Prostate gland (tissue), 2 donors: Measurements from ENCODE around the gene ZNF655. TPM values are rescaled to one million over a fixed set of nuclear protein-coding genes. Genes with fewer than 3 reads are reported as not detected.

ENCODE experiments used
- DNase-seq: peaks from one replicate; pipeline ENCODE4 v3.0.0-alpha.2; 2019; ENCODE audit warnings: low spot score
- H3K27ac ChIP-seq, 2 donors: fragments of 200-600 bp; sonication (generic); 2 replicates each; pipeline ENCODE4 v1.5.1; 2017 to 2019
- H3K27me3 ChIP-seq: fragments of 200-600 bp; sonication (generic); replicated peaks from 2 replicates; pipeline ENCODE4 v1.5.1; 2019; ENCODE audit not compliant: insufficient read depth
- H3K36me3 ChIP-seq, 2 donors: fragments of 200-600 bp; sonication (generic); 1 replicate in 1 of 2; 2 replicates in 1 of 2; pipeline versions ENCODE4 v1.5.1 to v1.8.1; 2017 to 2019
- H3K4me1 ChIP-seq: fragments of 200-600 bp; sonication (generic); replicated peaks from 2 replicates; pipeline ENCODE4 v1.5.1; 2019
- H3K4me3 ChIP-seq, 2 donors: fragments of 200-600 bp; sonication (generic); 2 replicates each; pipeline ENCODE4 v1.5.1; 2017 to 2019
- H3K9me3 ChIP-seq: fragments of 200-600 bp; sonication (generic); 2 replicates; pipeline ENCODE4 v1.5.1; 2017
- POLR2A ChIP-seq: fragments of 450-650 bp; IDR thresholded peaks from one replicate; pipeline ENCODE4 v1.6.1; 2016; ENCODE audit warnings: antibody characterized with exemption, mild to moderate bottlenecking
- POLR2AphosphoS5 ChIP-seq: sonication (generic); formaldehyde crosslinking; IDR thresholded peaks from one replicate; pipeline ENCODE4 v1.6.1; 2017; ENCODE audit warnings: antibody characterized with exemption
- WGBS: methylation state at CpG from one replicate; pipeline ENCODE4 v1.1.5; 2018; 5-methylcytosine and 5-hydroxymethylcytosine counted together
- intact Hi-C: fragments of 100-400 bp; cut with DNase I; formaldehyde crosslinking; loops from one replicate; pipeline ENCODE4 v1.14.2; 2022
- total RNA-seq, 2 donors: library from RNA; depleted of rRNA; stranded (reverse); fragments of >200 nt; gene quantifications; one replicate each; pipeline ENCODE4 v1.1.0, GENCODE V29; 2016
- TF ChIP-seq, protein P1 (sequence below), 4 experiments: fragments of 200-600 bp in 2 of 4; fragments of 450-650 bp in 2 of 4; sonication (generic) in 2 of 4; IDR thresholded peaks; 1 replicate in 3 of 4; 2 replicates in 1 of 4; pipeline ENCODE4 v1.5.1; 2016 to 2019; ENCODE audit warnings: antibody characterized with exemption in 4 of 4, mild to moderate bottlenecking in 2 of 4, moderate library complexity in 2 of 4

ZNF655 gene
- total RNA-seq, 2 donors from 2014 or later = 79.7 to 112 TPM

DNA sequence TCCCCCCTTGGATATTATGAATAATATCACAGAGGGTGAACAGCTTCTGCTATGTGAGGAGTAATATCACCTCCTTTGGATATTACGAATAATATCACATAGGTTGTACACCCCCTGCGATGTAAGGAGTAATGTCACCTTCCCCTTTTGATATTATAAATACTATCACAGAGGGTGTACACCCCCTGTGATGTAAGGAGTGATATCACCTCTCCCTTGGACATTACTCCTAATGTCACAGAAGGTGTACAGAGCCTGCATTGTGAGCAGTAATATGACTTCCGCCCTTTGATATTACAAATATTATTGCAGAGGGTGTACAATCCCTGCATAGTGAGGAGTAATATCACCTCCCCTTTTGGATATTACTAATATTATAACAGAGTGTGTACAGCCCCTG is 30.4 kb downstream of the ZNF655 start:
- DNase-seq = no peak
- H3K36me3 ChIP-seq = no peaks in the 10 kb centered on the region
- no peaks in the 10 kb centered on the region for H3K4me1 ChIP-seq
- intact Hi-C loops = no loop called here
- no peaks in the 10 kb centered on the region for H3K27me3 ChIP-seq
- no peaks in the 10 kb centered on the region for H3K9me3 ChIP-seq
- 74% methylated on average over 3 of the region's 3 CpGs for WGBS
- H3K27ac ChIP-seq = no peak overlapping the region
- H3K4me3 ChIP-seq = no peak overlapping the region
- TF ChIP-seq POLR2AphosphoS5 (no peak), POLR2A (no peak)
- TF ChIP-seq, protein P1, sequence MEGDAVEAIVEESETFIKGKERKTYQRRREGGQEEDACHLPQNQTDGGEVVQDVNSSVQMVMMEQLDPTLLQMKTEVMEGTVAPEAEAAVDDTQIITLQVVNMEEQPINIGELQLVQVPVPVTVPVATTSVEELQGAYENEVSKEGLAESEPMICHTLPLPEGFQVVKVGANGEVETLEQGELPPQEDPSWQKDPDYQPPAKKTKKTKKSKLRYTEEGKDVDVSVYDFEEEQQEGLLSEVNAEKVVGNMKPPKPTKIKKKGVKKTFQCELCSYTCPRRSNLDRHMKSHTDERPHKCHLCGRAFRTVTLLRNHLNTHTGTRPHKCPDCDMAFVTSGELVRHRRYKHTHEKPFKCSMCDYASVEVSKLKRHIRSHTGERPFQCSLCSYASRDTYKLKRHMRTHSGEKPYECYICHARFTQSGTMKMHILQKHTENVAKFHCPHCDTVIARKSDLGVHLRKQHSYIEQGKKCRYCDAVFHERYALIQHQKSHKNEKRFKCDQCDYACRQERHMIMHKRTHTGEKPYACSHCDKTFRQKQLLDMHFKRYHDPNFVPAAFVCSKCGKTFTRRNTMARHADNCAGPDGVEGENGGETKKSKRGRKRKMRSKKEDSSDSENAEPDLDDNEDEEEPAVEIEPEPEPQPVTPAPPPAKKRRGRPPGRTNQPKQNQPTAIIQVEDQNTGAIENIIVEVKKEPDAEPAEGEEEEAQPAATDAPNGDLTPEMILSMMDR (IDR thresholded peaks at IDR 0.05) = no peak

DNA sequence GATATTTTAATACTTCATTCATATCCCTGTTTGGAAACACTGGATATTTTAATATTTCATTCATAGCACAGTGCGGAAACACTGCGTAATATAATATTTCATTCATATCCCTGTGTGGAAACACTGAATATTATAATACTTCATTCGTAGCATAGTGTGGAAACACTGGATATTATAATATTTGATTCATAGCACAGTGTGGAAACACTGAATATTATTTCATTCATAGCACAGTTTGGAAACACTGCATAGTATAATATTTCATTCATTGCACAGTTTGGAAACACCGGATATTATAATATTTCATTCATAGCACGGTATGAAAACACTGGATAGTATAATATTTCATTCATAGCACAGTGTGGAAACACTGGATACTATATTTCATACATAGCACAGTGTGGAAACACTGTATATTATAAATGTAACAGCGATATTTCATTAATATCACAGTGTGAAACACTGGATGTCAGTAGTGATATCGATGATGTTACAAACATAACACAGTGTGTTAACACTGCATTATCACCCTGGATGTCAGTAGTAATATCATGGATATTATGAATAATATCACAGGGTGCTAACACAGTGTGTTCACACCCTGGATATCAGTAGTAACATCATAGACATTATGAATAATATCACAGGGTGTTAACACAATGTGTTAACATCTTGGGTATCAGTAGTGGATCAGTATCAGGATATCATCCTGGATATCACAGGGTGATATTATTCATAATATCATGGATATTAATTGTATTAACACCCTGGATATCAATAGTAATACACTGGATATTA is 36.7 kb downstream of the ZNF655 start:
- H3K36me3 ChIP-seq = no peaks in the 10 kb centered on the region
- no peak for TF ChIP-seq POLR2A
- no peak for TF ChIP-seq POLR2AphosphoS5
- TF ChIP-seq, protein P1 (IDR thresholded peaks at IDR 0.05) = no peak
- intact Hi-C loops = no loop called here
- H3K4me3 ChIP-seq = no peak overlapping the region
- no peaks in the 10 kb centered on the region for H3K27me3 ChIP-seq
- no peaks in the 10 kb centered on the region for H3K9me3 ChIP-seq
- no peak for DNase-seq
- WGBS = 83% methylated on average over 7 of the region's 7 CpGs
- H3K27ac ChIP-seq = no peak overlapping the region
- H3K4me1 ChIP-seq = no peaks in the 10 kb centered on the region

DNA sequence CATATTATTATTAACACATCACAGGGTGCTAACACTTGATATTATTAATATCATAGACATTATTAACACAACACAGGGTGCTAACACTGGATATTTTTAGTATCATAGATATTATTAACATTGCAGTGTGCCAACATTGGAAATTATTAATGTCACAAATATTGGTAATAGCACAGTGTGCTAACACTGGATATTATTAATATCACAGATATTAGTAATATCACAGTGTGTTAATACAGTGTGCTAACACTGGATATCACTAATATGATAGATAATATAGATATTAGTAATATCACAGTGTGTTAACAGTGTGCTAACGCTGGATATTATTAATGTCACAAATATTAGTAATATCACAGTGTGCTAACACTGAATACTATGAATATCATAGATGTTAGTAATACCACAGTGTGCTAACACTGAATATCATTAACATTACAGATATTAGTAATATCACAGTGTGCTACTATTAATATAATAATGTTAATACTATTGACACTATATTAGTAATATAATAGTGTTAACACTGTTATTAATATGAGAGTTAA is 38.0 kb downstream of the ZNF655 start:
- no peak overlapping the region for H3K27ac ChIP-seq
- WGBS = 87% methylated on average over 1 of the region's 1 CpG
- TF ChIP-seq, protein P1 (IDR thresholded peaks at IDR 0.05) = no peak
- no peak for TF ChIP-seq POLR2A
- no peak for TF ChIP-seq POLR2AphosphoS5

DNA sequence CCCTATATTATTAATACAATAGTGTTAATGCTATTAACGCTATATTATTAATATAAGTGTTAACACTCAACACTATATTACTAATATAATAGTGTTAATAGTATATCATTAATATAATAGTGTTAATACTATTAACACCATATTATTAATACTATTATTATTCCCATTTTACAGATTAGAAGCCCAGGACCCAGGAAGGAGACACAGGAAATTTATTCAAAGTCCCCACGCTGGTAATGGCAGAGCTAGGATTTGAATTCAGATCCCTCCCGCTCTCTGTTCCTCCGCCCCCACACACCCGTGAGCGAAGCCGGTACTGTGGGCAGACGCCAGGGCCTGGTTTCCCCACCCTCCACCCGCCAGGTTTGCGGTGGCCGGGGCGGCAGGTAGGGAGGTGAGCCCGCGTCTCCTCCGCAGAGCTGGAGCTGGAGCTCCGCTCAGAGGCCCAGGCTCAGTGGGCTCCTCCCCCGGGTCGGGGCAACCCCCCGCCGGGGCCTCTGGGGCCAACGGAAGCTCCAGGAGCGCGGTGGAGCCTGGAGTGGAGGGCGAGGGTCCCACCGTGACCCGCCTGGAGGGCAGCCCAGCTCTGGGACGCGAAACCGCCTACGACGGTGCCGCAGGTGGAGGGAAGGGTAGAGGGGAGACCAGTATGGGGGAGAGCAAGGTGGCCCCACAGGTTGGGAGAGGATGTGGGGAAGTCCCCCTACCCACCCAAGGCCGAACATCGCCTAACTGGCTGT is 39.5 kb downstream of the ZNF655 start, which contains the start of gene TMEM225B:
Gene TMEM225B, plus strand, starts transcription at position 506 of the 740 bp plus-strand sequence. CDS start 6,122 bp downstream, outside the sequence.
- H3K4me1 ChIP-seq = no peaks in the 10 kb centered on the region
- intact Hi-C loops = no loop called here
- no peaks in the 10 kb centered on the region for H3K36me3 ChIP-seq
- no peak for DNase-seq
- no peaks in the 10 kb centered on the region for H3K9me3 ChIP-seq
- H3K27ac ChIP-seq = no peak within 1 kb of the TSS
- no peak for TF ChIP-seq POLR2A
- TF ChIP-seq, protein P1 (IDR thresholded peaks at IDR 0.05) = no peak
- no peak for TF ChIP-seq POLR2AphosphoS5
- WGBS = 76% methylated on average over 34 of the region's 34 CpGs
- no peaks in the 10 kb centered on the region for H3K27me3 ChIP-seq
- no peak within 1 kb of the TSS for H3K4me3 ChIP-seq

More for the DNA sequence above, 38.0 kb downstream of the ZNF655 start:
- Histone ChIP-seq H3K4me3 (no peak overlapping the region), H3K27me3 (no peaks in the 10 kb centered on the region), H3K36me3 (no peaks in the 10 kb centered on the region), H3K9me3 (no peaks in the 10 kb centered on the region), H3K4me1 (no peaks in the 10 kb centered on the region)
- no peak for DNase-seq
- intact Hi-C loops = no loop called here
